ENCODE measurements around the gene NPC1L1.

NPC1L1 gene

GRCh38 chr7:44549457-44549856 lies 8.3 kb upstream of the NPC1L1 start:
- TF ChIP-seq CTCF (IDR thresholded peaks at IDR 0.05; ENCODE audit: low read depth, low read length) = no peak
- H3K4me3 ChIP-seq (ENCODE audit: low read depth, low read length) = no peak overlapping the region

- no peak for TF ChIP-seq CTCF (IDR thresholded peaks at IDR 0.05; ENCODE audit: low read depth, low read length)
- no peak overlapping the region for H3K4me3 ChIP-seq (ENCODE audit: low read depth, low read length)
Observed at GRCh38 chr7:44548893-44549292, 7.8 kb upstream of the NPC1L1 start.

- H3K4me3 ChIP-seq (ENCODE audit: low read depth, low read length) = no peak overlapping the region
- TF ChIP-seq CTCF (IDR thresholded peaks at IDR 0.05; ENCODE audit: low read depth, low read length) = no peak
Observed at GRCh38 chr7:44547536-44548231, 6.6 kb upstream of the NPC1L1 start.

GRCh38 chr7:44541876-44542610 lies 913 bp upstream of the NPC1L1 start:
- H3K4me3 ChIP-seq (ENCODE audit: low read depth, low read length) = no peak overlapping the region
- TF ChIP-seq CTCF (IDR thresholded peaks at IDR 0.05; ENCODE audit: low read depth, low read length) = no peak

GRCh38 chr7:44540592-44541027 lies 520 bp downstream of the NPC1L1 start:
- no peak for TF ChIP-seq CTCF (IDR thresholded peaks at IDR 0.05; ENCODE audit: low read depth, low read length)
- no peak overlapping the region for H3K4me3 ChIP-seq (ENCODE audit: low read depth, low read length)

- no peak overlapping the region for H3K4me3 ChIP-seq (ENCODE audit: low read depth, low read length)
- TF ChIP-seq CTCF (IDR thresholded peaks at IDR 0.05; ENCODE audit: low read depth, low read length) = no peak
Observed at GRCh38 chr7:44539669-44540506, 1.2 kb downstream of the NPC1L1 start.

Measured in WI38 (cell line).